ENCODE measurements around the gene FBN2.

DNA sequence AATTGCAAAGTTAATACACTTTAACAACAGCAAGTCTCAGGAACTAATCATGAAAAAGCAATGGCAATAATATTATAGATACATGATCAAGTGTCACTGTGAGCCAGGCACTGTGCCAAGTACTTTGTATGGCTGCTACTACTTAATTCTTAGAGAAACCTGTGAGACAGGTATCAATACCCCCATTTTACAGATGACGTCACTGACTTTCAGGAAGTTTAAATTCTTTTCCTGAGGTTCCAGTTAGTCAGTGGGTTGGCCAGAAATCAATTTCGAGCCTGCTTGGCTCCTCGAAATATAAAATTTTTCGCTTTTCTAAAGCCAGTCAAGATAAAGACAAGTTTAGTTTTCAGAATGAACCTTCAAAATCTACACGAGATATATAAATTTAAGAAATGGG is 324.2 kb downstream of the FBN2 start:
- no peak for TF ChIP-seq TCF7L2 (IDR thresholded peaks at IDR 0.05; ENCODE audit: low read depth, low read length)
- TF ChIP-seq, protein P1, sequence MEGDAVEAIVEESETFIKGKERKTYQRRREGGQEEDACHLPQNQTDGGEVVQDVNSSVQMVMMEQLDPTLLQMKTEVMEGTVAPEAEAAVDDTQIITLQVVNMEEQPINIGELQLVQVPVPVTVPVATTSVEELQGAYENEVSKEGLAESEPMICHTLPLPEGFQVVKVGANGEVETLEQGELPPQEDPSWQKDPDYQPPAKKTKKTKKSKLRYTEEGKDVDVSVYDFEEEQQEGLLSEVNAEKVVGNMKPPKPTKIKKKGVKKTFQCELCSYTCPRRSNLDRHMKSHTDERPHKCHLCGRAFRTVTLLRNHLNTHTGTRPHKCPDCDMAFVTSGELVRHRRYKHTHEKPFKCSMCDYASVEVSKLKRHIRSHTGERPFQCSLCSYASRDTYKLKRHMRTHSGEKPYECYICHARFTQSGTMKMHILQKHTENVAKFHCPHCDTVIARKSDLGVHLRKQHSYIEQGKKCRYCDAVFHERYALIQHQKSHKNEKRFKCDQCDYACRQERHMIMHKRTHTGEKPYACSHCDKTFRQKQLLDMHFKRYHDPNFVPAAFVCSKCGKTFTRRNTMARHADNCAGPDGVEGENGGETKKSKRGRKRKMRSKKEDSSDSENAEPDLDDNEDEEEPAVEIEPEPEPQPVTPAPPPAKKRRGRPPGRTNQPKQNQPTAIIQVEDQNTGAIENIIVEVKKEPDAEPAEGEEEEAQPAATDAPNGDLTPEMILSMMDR (IDR thresholded peaks at IDR 0.05): no peak
